Measurements from ENCODE around the gene SAMM50.

SAMM50 gene

GRCh38 chr22:43974028-43974545, 18.8 kb downstream of the SAMM50 start:
- no peak for FAIRE-seq
- DNase-seq (ENCODE audit: extremely low spot score, insufficient read length, low read depth) = no peak

DNA sequence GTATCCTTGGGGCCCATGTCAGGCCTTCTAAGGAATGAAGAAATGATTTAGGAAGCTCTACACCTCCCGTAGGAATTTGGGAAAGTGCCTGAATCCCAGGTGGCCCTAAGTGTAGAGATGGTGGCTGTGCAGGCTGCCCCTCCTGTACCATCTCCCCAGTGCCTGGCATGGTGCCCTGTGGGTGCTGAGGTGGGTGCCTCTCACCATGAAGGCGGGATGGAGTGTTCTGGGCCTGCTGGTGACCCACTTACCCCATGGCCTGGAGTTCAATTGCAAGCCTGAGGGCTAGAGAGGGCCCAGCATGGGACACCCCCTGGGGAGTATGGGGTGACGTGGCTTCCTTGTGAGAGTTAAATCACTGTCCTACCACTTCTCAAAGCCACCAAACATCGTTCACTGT, 19.8 kb downstream of the SAMM50 start:
- no peak for FAIRE-seq
- no peak for DNase-seq (ENCODE audit: extremely low spot score, insufficient read length, low read depth)

GRCh38 chr22:43976861-43977795, 21.9 kb downstream of the SAMM50 start:
- FAIRE-seq (no peak), DNase-seq (ENCODE audit: extremely low spot score, insufficient read length, low read depth) (no peak)

DNA sequence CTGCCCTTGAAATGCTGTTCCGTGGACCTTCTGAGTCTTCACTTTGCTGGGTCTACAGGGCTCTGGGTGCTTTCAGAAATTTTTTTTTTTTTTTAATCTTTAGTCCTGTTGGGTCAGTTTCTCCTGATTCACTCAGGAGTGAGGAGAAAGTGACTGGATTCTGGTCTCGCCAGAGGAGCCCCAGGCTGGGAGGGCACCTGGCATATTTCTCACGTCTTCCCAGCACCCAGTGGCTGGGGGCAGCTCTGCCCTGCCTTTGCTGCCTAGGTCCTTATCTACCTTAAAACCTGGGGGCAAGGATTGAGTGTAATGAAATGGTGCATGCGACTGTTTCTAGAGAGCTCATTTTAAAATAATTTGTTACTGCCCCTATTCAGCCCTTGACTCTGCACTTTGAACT, 23.3 kb downstream of the SAMM50 start:
- DNase-seq (ENCODE audit: extremely low spot score, insufficient read length, low read depth) (no peak), FAIRE-seq (no peak)

DNA sequence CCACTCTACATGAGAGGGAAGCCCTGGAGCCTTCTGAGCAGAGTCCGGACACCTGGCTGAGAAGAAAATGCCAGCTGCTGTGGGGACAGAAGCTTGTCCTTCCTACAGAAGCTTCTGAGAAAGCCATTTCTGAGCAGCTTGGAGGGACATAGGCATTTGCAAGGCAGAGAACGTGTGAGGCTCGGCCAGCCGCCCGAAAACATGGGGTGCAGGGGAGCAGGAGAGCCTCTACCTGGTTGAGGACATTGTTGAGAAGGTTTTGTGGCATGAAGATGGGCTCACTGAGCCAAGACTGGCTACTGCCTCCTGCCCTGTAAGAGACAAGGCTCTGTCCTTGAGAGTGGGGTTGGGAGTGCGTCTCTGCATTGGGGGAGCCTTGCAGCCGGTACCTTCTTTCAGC, 25.3 kb downstream of the SAMM50 start:
- no peak for DNase-seq (ENCODE audit: extremely low spot score, insufficient read length, low read depth)
- FAIRE-seq = no peak

DNA sequence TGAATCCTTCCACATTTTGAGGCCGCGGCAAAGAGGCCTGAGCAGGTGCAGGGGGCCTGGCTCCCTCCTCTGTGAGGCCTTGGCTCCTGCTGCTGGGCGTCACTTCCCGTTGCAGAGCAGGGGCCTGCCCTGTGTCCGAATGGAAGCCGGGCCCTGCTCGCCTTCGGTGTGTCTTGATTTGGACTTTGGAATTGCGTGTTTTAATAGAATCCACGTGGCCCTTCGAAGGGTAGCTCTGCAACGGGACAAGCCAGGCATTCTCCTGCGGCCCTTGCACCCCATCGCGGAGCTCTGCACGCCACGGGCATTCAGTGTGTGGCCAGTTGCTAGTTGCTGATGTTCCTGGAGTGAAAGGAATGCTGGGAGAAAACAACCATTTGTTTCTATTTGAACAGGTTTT, 25.8 kb downstream of the SAMM50 start:
- no peak for DNase-seq (ENCODE audit: extremely low spot score, insufficient read length, low read depth)
- FAIRE-seq = no peak

DNA sequence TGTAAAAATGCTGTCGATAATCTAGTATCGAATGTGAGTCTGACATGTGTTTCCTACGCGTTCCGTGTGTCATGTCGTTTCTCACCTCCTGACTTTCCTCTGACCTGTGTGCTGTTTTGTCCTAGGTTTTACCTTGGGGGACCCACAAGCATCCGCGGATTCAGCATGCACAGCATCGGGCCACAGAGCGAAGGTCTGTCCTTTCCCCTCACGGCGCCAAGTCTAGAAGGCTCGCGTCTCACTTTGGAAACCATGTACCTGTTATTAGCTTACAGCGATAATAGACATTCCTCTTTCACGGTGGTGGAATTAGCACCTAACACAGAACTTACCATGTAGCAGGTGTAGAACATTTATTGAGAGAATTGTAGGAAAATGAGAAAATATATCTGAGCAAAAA, 28.6 kb downstream of the SAMM50 start:
- DNase-seq (ENCODE audit: extremely low spot score, insufficient read length, low read depth) (no peak), FAIRE-seq (no peak)

GRCh38 chr22:43985532-43985931, 30.3 kb downstream of the SAMM50 start:
- DNase-seq (ENCODE audit: extremely low spot score, insufficient read length, low read depth) (no peak), FAIRE-seq (no peak)

DNA sequence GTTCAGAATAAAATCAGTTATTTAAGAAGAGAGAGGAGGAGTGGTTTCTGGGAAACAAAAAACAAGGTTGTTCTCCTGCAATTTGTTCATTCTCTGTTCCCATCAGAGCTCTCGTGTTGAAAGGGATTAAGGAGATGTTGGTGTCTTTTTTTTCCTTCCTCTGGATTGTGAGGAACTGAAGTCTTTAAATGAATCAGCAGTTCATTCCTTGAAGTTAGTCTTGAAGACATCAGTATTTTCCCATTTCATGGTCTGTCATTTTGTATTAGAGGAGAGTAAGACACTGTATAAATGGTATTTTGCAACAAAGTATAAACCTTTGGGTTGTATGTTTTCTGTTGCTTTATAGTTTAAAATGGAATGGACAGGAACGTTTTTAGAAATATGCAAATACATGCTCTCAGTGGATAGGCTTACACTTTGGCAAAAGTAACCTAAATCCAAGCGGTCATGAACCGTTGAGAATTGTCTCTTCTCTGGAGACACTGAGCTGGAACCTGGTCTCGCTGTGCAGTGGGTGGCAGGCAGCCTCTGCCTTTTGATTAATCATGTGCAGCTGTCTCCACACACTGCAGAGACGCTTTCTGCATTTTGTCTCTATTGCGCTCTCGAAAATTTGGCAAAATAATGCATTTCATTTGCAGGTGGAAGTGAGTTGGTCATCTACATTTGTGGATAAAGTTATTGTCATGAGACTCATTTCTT, 33.0 kb downstream of the SAMM50 start:
- no peak for FAIRE-seq
- no peak for DNase-seq (ENCODE audit: extremely low spot score, insufficient read length, low read depth)

- FAIRE-seq = no peak
Observed at GRCh38 chr22:43988960-43989359, 33.7 kb downstream of the SAMM50 start.

DNA sequence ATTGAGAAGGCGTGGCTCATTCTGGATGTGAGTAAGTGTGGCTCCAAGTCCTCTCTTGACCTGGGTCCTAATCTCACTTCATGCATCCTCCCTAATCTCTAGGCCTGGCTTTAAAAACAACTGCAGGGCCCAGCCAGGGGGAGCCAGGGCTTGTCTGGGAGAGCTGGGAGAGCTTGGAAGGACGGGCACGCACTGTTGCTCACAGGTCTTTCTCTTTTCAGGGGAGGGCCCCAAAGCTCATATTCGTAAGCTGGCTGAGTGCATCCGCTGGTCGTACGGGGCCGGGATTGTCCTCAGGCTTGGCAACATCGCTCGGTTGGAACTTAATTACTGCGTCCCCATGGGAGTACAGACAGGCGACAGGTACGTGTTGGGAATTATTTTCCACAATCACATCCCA, 34.8 kb downstream of the SAMM50 start:
- DNase-seq (ENCODE audit: extremely low spot score, insufficient read length, low read depth) = no peak

More at GRCh38 chr22:43988960-43989359, 33.7 kb downstream of the SAMM50 start:
- DNase-seq (ENCODE audit: extremely low spot score, insufficient read length, low read depth) = no peak

GRCh38 chr22:43991316-43992020, 36.2 kb downstream of the SAMM50 start:
- DNase-seq (ENCODE audit: extremely low spot score, insufficient read length, low read depth) (no peak), FAIRE-seq (no peak)

More for the DNA sequence above, 34.8 kb downstream of the SAMM50 start:
- FAIRE-seq = no peak

GRCh38 chr22:43992331-43992821, 37.1 kb downstream of the SAMM50 start:
- no peak for DNase-seq (ENCODE audit: extremely low spot score, insufficient read length, low read depth)
- no peak for FAIRE-seq

GRCh38 chr22:43993072-43993760, 38.0 kb downstream of the SAMM50 start:
- FAIRE-seq = peak; percentile 84
- peak; percentile 56 for DNase-seq (ENCODE audit: extremely low spot score, insufficient read length, low read depth)

GRCh38 chr22:43994006-43994405, 38.8 kb downstream of the SAMM50 start:
- no peak for FAIRE-seq
- no peak for DNase-seq (ENCODE audit: extremely low spot score, insufficient read length, low read depth)

DNA sequence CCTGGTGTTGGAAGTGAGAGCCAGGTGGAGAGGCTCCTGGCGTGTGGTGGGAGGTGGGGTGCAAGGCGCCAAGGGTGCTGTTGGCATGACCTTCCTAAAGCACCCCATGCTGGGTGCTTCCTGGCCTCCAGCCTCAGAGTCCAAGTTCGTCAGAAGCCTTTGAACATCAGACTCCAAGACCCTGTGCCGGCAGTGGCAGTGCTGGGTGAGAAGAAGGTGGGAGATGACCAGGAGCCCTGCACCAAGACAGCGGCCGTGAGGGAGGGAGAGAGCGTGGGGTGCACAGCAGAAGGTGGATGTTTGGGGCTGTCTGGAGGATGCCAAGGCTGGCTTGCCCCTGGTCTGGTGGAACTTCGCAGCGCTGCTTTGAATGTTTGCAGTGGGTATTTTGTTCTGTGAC, 39.2 kb downstream of the SAMM50 start:
- no peak for FAIRE-seq
- DNase-seq (ENCODE audit: extremely low spot score, insufficient read length, low read depth) = no peak

GRCh38 chr22:43995057-43995685, 39.9 kb downstream of the SAMM50 start:
- FAIRE-seq = no peak
- DNase-seq (ENCODE audit: extremely low spot score, insufficient read length, low read depth) = no peak

- DNase-seq (ENCODE audit: extremely low spot score, insufficient read length, low read depth) (no peak), FAIRE-seq (no peak)
Observed at GRCh38 chr22:43995798-43996169, 40.5 kb downstream of the SAMM50 start.
